KOPT-K1 (cell line): ENCODE results near the gene AKR1B1.
A peak's percentile ranks its signal among the peaks of the same experiment; 100 is the strongest.

Experiments used
- H3K27ac ChIP-seq: fragments of 200-600 bp; sonication (generic); 2 replicates; pipeline ENCODE4 v1.5.1; 2016; ENCODE audit warnings: antibody characterized with exemption, mild to moderate bottlenecking, low read depth, low read length; ENCODE audit not compliant: poor library complexity, severe bottlenecking
- H3K36me3 ChIP-seq: fragments of 200-600 bp; sonication (generic); 2 replicates; pipeline ENCODE4 v1.5.1; 2017; ENCODE audit warnings: antibody characterized with exemption, mild to moderate bottlenecking, low read length, moderate library complexity; ENCODE audit not compliant: insufficient read depth
- H3K9me3 ChIP-seq: fragments of 200-600 bp; sonication (generic); 2 replicates; pipeline ENCODE4 v1.5.1; 2017; ENCODE audit warnings: antibody characterized with exemption, low read length, mild to moderate bottlenecking; ENCODE audit not compliant: insufficient read depth, poor library complexity, severe bottlenecking

Gene AKR1B1

GRCh38 chr7:134458341-134458805 lies 527 bp downstream of the AKR1B1 start:
- peak overlapping the region; percentile 54 for H3K27ac ChIP-seq
- peaks cover 10% of the 10 kb centered on the region; the same call in 1 of the 2 replicates for H3K36me3 ChIP-seq
- no peaks in the 10 kb centered on the region for H3K9me3 ChIP-seq

- no peaks in the 10 kb centered on the region for H3K9me3 ChIP-seq
- peaks cover 16% of the 10 kb centered on the region; the same call in 1 of the 2 replicates for H3K36me3 ChIP-seq
- H3K27ac ChIP-seq, result no peak overlapping the region
Observed at GRCh38 chr7:134457210-134457609, 1.7 kb downstream of the AKR1B1 start.

GRCh38 chr7:134454277-134454676 lies 4.6 kb downstream of the AKR1B1 start:
- no peak overlapping the region for H3K27ac ChIP-seq
- no peaks in the 10 kb centered on the region for H3K9me3 ChIP-seq
- peaks cover 46% of the 10 kb centered on the region for H3K36me3 ChIP-seq

- no peaks in the 10 kb centered on the region for H3K9me3 ChIP-seq
- H3K36me3 ChIP-seq, result peaks cover 53% of the 10 kb centered on the region
- no peak overlapping the region for H3K27ac ChIP-seq
Observed at GRCh38 chr7:134453518-134453917, 5.4 kb downstream of the AKR1B1 start.

GRCh38 chr7:134452991-134453473 lies 5.9 kb downstream of the AKR1B1 start:
- Histone ChIP-seq H3K27ac (no peak overlapping the region), H3K9me3 (no peaks in the 10 kb centered on the region), H3K36me3 (peaks cover 58% of the 10 kb centered on the region)

- Histone ChIP-seq H3K27ac (no peak overlapping the region), H3K36me3 (peaks cover 64% of the 10 kb centered on the region), H3K9me3 (no peaks in the 10 kb centered on the region)
Observed at GRCh38 chr7:134452419-134452838, 6.5 kb downstream of the AKR1B1 start.

- Histone ChIP-seq H3K27ac (no peak overlapping the region), H3K9me3 (no peaks in the 10 kb centered on the region), H3K36me3 (peaks cover 69% of the 10 kb centered on the region)
Observed at GRCh38 chr7:134451656-134452055, 7.2 kb downstream of the AKR1B1 start.

- Histone ChIP-seq H3K9me3 (no peaks in the 10 kb centered on the region), H3K27ac (no peak overlapping the region), H3K36me3 (peaks cover 74% of the 10 kb centered on the region)
Observed at GRCh38 chr7:134450294-134451000, 8.5 kb downstream of the AKR1B1 start.

- H3K27ac ChIP-seq, result no peak overlapping the region
- H3K9me3 ChIP-seq, result no peaks in the 10 kb centered on the region
- peaks cover 82% of the 10 kb centered on the region for H3K36me3 ChIP-seq
Observed at GRCh38 chr7:134449680-134450079, 9.2 kb downstream of the AKR1B1 start.

GRCh38 chr7:134448356-134449229 lies 10.3 kb downstream of the AKR1B1 start:
- Histone ChIP-seq H3K27ac (no peak overlapping the region), H3K36me3 (peaks cover 93% of the 10 kb centered on the region)

GRCh38 chr7:134447383-134447782 lies 11.5 kb downstream of the AKR1B1 start:
- no peaks in the 10 kb centered on the region for H3K9me3 ChIP-seq
- no peak overlapping the region for H3K27ac ChIP-seq
- peaks cover 99% of the 10 kb centered on the region for H3K36me3 ChIP-seq

More at GRCh38 chr7:134448356-134449229, 10.3 kb downstream of the AKR1B1 start:
- H3K9me3 ChIP-seq, result no peaks in the 10 kb centered on the region

- no peak overlapping the region for H3K27ac ChIP-seq
Observed at GRCh38 chr7:134446923-134447322, 12.0 kb downstream of the AKR1B1 start.

GRCh38 chr7:134446446-134446845 lies 12.5 kb downstream of the AKR1B1 start:
- no peak overlapping the region for H3K27ac ChIP-seq
- H3K36me3 ChIP-seq, result peaks cover 100% of the 10 kb centered on the region
- H3K9me3 ChIP-seq, result no peaks in the 10 kb centered on the region

More at GRCh38 chr7:134446923-134447322, 12.0 kb downstream of the AKR1B1 start:
- Histone ChIP-seq H3K9me3 (no peaks in the 10 kb centered on the region), H3K36me3 (peaks cover 100% of the 10 kb centered on the region)

- Histone ChIP-seq H3K9me3 (no peaks in the 10 kb centered on the region), H3K27ac (no peak overlapping the region), H3K36me3 (peaks cover 100% of the 10 kb centered on the region)
Observed at GRCh38 chr7:134444961-134445315, 14.0 kb downstream of the AKR1B1 start.
